PC-3 (cell line): ENCODE measurements around the gene ZNF735.
"Not testable (repeated sequence)": the region's sequence is repeated elsewhere in the genome, so short reads cannot be mapped to it uniquely, and the experiment has no call there.

ENCODE experiments used
- CTCF ChIP-seq: fragments of 300-600 bp; sonication (generic); conservative IDR thresholded peaks from 2 replicates; pipeline ENCODE4 v1.5.1; 2017; ENCODE audit warnings: antibody characterized with exemption, low read depth, mild to moderate bottlenecking, low read length
- EZH2 ChIP-seq: fragments of 300-600 bp; sonication (generic); IDR thresholded peaks from one replicate; pipeline ENCODE4 v1.6.1; 2017; ENCODE audit warnings: antibody characterized with exemption, mild to moderate bottlenecking, low read length; ENCODE audit not compliant: unreplicated experiment

GRCh38 chr7:64228174-64228573 lies 21.2 kb downstream of the ZNF735 start, which contains the start of gene ZNF679:
- not testable (repeated sequence) for TF ChIP-seq CTCF, EZH2
